ENCODE results near the gene INPP5B.
"Not testable (repeated sequence)": the region's sequence is repeated elsewhere in the genome, so short reads cannot be mapped to it uniquely, and the experiment has no call there.

Gene INPP5B

GRCh38 chr1:37948841-37949240 lies 2.0 kb upstream of the INPP5B start:
- DNase-seq, result no peak

GRCh38 chr1:37948166-37948565 lies 1.3 kb upstream of the INPP5B start:
- no peak for DNase-seq

- DNase-seq, result no peak
Observed at GRCh38 chr1:37947364-37947763, 511 bp upstream of the INPP5B start.

GRCh38 chr1:37945743-37946702 lies 830 bp downstream of the INPP5B start:
- DNase-seq, result peak; percentile 19

- DNase-seq, result no peak
Observed at GRCh38 chr1:37945251-37945650, 1.6 kb downstream of the INPP5B start.

- no peak for DNase-seq
Observed at GRCh38 chr1:37944816-37945215, 2.0 kb downstream of the INPP5B start.

- DNase-seq, result no peak
Observed at GRCh38 chr1:37944086-37944763, 2.6 kb downstream of the INPP5B start.

- no peak for DNase-seq
Observed at GRCh38 chr1:37940299-37940947, 6.4 kb downstream of the INPP5B start.

- not testable (repeated sequence) for DNase-seq
Observed at GRCh38 chr1:37936760-37937159, 10.1 kb downstream of the INPP5B start.

- no peak for DNase-seq
Observed at GRCh38 chr1:37932759-37933158, 14.1 kb downstream of the INPP5B start.

- peak; percentile 85 for DNase-seq
Observed at GRCh38 chr1:37931361-37932158, 15.3 kb downstream of the INPP5B start.

- no peak for DNase-seq
Observed at GRCh38 chr1:37931102-37931360, 15.8 kb downstream of the INPP5B start.

- no peak for DNase-seq
Observed at GRCh38 chr1:37930246-37931101, 16.4 kb downstream of the INPP5B start.

GRCh38 chr1:37926038-37926924 lies 20.6 kb downstream of the INPP5B start:
- DNase-seq, result no peak

GRCh38 chr1:37925316-37925715 lies 21.5 kb downstream of the INPP5B start:
- no peak for DNase-seq

- DNase-seq, result no peak
Observed at GRCh38 chr1:37923551-37923889, 23.3 kb downstream of the INPP5B start.

- DNase-seq, result no peak
Observed at GRCh38 chr1:37922767-37923550, 23.9 kb downstream of the INPP5B start.

GRCh38 chr1:37919277-37919676 lies 27.6 kb downstream of the INPP5B start:
- DNase-seq, result no peak

- no peak for DNase-seq
Observed at GRCh38 chr1:37915476-37916093, 31.3 kb downstream of the INPP5B start.

Measured in right kidney (tissue), 1 donor.